NK-92 (cell line): ENCODE measurements around the gene IQGAP3.

Experiments used
- DNase-seq: peaks from one replicate; lab custom pipeline; 2025; ENCODE audit not compliant: unreplicated experiment; lab: John Stamatoyannopoulos, UW

IQGAP3 gene

GRCh38 chr1:156543066-156543465, 29.3 kb downstream of the IQGAP3 start:
- no peak for DNase-seq

- DNase-seq: no peak
These were observed 31.4 kb downstream of the IQGAP3 start for GRCh38 chr1:156540955-156541354.

- DNase-seq: no peak
These were observed 32.5 kb downstream of the IQGAP3 start for GRCh38 chr1:156539818-156540355.

GRCh38 chr1:156538711-156539440, 33.5 kb downstream of the IQGAP3 start:
- DNase-seq: no peak

- no peak for DNase-seq
These were observed 35.3 kb downstream of the IQGAP3 start for GRCh38 chr1:156537027-156537426.

DNA sequence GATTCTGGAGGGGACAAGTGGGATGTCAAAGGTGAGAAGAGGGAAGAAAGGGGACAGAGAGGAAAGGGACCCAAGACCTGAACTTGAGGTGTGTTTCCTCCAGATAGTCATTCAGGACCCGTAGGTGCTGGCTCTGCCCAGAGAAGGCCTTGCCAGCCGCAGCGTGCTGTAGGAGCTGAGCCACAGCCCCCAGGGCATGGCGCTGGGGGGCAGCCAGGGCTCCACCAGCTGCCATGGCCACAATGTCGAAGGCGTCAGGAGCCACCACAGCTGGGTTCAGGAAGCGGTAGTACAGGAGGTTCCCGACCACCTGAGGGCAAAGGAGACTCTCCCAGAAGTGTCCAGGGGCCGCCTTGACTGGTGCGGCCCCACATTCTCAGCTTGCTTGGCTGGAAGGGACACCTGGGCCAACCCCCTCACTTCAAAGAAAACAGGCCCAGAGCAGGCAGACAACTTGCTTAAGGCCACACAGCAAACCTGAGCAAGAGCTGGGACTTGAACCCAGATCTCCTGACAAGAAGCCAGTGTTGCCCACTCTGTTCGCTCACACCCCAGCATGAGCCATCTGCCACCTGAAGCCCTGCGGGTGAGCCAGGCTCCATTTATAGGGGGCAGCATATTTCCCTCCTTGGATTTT, 37.8 kb downstream of the IQGAP3 start:
- DNase-seq: no peak

DNA sequence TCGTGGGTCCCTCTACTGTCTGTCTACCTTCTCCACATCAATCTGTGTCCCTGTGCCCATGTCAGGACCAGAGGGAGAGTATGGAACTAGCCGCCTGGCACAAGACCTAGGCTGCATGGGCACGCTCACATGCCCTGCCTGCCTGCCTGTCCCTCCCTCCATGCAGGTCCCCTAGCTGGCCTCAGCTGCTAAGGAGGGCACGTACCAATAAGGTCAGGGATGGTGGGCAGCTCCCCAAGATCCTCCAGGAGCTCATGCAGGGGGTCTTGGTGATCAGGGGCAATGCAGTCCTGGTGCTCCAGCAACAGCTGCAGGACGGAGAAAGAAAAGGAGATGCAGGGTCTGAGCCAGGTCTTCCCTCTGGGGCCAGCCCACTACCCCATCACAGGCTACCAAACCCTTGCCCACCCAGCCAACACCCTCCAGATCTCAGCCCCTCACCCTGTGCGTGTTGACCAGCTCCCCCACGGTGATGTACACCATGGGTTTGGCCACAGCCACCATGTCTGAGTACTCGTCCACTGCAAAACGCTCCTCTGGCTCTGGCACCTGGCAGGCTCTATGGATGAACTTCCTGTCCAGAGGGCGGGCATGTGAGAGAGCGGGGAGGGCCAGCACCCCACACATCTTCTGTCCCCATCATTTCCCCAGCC, 38.7 kb downstream of the IQGAP3 start:
- DNase-seq: no peak

GRCh38 chr1:156532374-156532773, 40.0 kb downstream of the IQGAP3 start:
- no peak for DNase-seq

GRCh38 chr1:156530006-156530405, 42.4 kb downstream of the IQGAP3 start:
- no peak for DNase-seq

DNA sequence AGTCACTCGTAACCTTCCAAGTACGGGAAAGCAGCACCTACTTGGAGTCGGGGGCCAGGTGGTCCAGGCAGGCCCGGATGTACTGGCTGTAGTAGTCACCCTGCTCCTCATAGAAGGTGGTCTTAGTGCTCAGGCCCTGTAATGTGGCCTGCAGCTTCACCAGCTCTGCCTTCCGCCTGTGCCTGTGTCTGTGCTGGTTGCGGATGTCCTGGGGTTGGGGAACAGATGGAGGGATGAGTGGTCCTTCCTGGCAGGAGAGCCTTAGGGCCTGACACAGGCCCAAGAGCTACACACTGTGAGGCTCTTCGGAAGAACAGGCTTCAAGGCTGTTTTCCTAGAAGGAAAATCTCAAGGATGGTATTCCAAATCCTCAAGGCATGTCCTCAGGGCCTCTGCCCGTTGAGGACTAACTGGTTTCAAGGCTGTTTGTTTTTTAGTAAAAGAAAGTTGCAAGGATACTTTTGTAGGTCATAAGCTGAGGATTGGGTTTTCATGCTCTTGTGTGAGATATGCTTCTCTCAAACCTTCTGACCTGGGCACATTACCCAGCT, 43.4 kb downstream of the IQGAP3 start:
- no peak for DNase-seq

- no peak for DNase-seq
These were observed 44.1 kb downstream of the IQGAP3 start for GRCh38 chr1:156528231-156528630.

GRCh38 chr1:156527584-156527983, 44.8 kb downstream of the IQGAP3 start:
- no peak for DNase-seq

DNA sequence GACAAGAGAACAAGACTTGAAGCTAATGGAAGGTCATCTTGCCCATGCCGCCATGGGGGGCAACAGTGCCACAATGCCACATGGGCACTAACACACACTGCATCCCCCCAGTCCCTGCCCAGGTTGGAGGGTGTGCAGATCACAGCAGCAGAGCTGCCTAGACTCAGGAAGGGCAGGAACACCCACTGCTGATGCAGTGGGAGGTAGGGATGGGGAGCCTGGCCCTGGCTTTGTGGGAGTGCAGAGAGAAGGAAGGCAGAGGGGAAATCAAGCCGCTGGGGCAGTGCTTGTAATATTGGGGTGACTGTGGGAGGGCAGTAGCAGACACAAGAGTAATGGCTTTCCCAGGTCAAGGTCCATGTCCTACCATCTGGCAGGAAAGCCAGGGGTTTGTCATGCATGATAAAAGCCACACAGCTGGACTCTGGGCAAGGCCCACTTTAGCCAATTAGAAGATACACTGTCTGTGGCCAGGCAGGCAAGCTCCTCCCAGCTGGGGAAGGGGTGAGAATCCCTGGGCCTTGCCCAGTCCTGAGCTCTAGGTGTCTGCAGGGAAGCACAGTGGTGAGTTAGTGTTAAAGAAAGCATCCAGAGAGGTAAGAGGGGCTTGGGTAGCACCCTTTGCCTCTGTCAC, 46.4 kb downstream of the IQGAP3 start:
- no peak for DNase-seq

DNA sequence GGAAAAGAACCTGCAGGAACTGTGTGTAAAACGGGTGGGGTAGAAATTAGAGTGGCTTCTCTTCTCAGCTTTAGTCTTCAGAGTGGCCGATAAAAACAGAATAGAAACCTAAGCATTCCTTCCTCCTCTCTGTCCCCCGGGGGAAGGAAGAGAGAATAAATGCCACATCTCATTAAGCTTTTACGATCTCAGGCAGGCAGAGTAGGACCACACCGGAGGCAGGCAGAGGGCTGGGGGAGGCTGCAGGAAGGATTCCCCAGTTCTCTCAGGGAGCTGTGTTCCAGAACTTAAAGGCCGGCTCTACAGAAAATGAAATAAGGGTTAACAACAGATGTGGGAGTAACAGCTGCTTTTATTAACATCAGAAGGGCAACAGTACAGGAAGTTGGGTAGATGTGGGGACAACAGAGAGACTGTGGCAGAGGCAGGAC, 47.3 kb downstream of the IQGAP3 start:
- no peak for DNase-seq

DNA sequence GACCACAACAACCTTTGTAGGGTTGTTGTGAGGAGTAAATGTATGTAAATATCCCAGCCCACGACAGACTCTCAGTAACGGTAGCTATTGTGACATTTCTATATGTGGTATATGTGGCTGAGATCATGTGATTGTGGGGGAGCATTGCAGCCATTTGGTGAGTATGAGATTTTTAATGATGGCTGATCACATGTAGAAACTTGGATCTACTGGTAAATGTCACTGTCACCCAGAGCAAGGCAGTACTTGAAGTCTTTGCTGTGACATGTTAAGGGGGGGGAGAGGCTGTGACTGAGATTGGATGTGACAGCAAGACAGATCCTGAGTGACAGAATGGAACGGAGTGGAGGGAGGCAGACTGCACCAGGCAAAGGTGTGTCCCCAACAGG, 47.9 kb downstream of the IQGAP3 start:
- no peak for DNase-seq

DNA sequence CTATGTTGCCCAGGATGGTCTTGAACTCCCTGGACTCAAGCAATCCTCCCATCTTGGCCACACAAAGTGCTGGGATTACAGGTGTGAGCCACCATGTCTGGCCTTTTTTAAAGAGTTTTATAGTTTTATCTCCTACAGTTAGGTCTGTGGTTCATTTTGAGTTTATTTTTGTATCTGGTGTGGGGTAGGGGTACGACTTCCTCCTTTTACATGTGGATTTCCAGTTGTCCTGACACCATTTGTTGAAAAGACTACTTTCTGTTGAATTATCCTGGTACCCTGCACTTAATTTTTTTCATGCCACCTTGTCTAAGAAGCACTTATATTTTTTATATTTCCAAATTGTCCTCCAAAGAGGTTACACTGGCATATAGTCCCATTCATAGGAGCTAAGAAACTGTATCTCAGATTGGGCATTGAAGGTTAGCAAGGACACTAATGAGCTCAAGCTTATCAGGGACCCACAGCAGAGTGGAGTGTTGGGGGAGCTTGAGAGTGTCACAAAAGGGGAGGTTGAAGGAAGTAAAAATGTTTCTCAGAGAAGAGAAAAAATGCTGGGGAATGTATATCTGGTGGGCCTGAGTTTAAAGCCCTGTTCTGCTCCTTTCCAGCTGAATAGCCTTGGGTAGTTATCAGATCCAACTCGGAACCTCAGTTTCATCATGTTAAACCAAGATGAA, 48.4 kb downstream of the IQGAP3 start:
- no peak for DNase-seq

- no peak for DNase-seq
These were observed 49.9 kb downstream of the IQGAP3 start for GRCh38 chr1:156522443-156522970.

DNA sequence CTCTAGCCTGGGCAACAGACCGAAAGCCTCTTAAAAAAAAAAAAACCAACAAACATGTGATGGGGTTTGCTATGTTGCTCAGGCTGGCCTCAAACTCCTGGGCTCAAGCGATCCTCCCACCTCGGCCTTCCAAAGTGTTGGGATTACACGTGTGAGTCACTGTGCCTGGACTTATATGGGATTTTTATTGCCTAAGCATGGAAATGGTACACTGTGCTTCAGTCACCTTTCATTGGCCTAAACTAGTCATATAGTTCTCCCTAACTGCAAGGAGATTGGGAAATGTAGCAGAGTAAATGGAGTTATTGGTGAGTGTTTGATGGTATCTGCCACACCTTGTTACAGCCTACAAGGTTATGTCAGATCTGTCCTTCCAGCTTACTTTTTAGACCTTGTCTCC, 54.6 kb downstream of the IQGAP3 start:
- no peak for DNase-seq

- no peak for DNase-seq
These were observed 55.5 kb downstream of the IQGAP3 start for GRCh38 chr1:156516821-156517220.

DNA sequence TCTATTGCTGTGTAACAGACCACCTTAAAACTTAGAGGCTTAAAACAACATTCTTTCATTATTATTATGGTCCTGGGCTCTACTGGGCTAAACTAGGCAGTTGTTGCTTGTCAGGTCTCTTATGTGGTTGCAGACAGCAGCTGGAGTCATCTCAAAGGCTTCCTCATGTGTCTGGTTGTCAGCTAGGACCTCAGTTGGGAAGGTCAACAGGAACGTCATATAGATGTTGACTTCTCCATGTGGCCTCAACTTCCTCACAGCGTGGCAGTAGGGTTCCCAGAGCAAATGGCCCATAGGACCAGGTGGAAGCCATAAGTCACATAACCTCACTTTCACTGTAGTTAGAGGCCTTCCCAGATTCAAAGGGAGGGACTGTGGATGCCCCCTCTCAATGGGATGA, 56.4 kb downstream of the IQGAP3 start:
- no peak for DNase-seq
